Fibroblast of pulmonary artery (primary cell): ENCODE data around the gene STMN3.

Experiments used
- DNase-seq: peaks from one replicate; pipeline ENCODE4 v3.0.0-alpha.2; 2010; ENCODE audit warnings: low read depth
- H3K4me3 ChIP-seq: replicated peaks from 2 replicates; pipeline ENCODE4 v1.5.1; 2011; ENCODE audit warnings: low read depth, mild to moderate bottlenecking, control low read depth, low read length, moderate library complexity
- CTCF ChIP-seq: IDR thresholded peaks from 2 replicates; pipeline ENCODE4 v1.5.1; 2011; ENCODE audit warnings: mild to moderate bottlenecking, control low read depth, low read length, inconsistent platforms; ENCODE audit errors: missing control alignments

The STMN3 gene

DNA sequence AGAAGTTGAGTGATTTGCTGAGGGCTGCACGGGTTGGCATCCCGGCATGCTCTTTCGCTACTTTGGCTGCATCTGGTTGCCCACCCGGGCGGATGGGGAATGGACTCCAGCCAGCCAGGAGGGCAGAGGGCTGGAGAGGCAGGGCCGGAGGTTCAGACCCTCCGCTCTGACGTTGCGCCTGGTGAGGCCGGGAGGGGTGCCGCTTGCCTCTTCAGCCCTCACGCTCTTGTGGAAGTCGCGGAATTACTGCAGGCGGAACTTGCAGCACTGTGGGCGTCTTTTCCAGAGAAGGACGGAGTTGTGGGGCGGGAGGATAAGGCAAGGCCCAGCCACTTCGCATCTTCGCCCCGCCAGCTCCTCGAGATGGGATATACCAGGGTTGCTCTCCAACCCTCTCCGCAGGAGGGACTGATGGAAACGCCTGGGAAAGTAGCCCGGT is 5.5 kb upstream of the STMN3 start:
- peak overlapping the region; percentile 88 for H3K4me3 ChIP-seq
- peak; percentile 56 for DNase-seq
- TF ChIP-seq CTCF, result no peak

DNA sequence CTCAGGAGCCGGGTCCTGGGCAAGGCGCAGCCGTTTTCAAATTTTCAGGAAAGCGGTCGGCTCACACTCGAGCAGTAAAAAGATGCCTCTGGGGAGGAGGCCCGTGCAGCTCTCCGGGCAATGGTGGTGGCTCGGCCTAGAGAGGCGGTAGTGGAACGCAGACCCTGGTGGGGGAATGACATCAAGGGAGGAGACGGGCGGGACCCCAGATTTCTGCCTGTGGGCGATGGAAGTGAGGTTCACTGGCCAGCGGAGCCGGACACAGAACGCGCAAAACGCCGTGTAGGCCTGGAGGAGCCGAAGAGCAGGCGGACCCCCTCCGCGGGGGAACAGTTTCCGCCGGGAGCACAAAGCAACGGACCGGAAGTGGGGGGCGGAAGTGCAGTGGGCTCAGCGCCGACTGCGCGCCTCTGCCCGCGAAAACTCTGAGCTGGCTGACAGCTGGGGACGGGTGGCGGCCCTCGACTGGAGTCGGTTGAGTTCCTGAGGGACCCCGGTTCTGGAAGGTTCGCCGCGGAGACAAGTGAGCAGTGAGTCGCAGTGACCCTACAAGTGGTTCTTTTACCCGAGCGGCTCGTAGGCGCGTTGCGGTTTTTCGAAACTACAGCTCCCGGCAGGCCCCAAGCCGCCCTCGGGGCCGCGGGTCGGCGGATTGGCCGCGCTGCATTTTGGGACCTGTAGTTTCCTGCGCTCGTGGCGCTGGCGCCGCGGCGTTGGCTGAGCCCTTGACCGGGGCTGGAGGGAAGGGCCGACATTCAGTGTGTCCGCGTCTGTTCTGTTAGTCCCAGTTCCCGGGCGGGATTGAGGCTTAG is 4.9 kb upstream of the STMN3 start, which contains the start of gene RTEL1:
Gene RTEL1, plus strand, starts transcription at position 376 of the 812 bp plus-strand sequence. CDS start 1,091 bp downstream, outside the sequence.
- DNase-seq, result peak; percentile 95
- H3K4me3 ChIP-seq, result peak within 1 kb of the TSS; percentile 88
- TF ChIP-seq CTCF, result no peak

- H3K4me3 ChIP-seq, result peak overlapping the region; percentile 88
- TF ChIP-seq CTCF, result no peak
- no peak for DNase-seq
Measured at GRCh38 chr20:63657260-63657936, 4.2 kb upstream of the STMN3 start.

- no peak overlapping the region for H3K4me3 ChIP-seq
- DNase-seq, result no peak
- no peak for TF ChIP-seq CTCF
Measured at GRCh38 chr20:63656451-63656850, 3.2 kb upstream of the STMN3 start.

DNA sequence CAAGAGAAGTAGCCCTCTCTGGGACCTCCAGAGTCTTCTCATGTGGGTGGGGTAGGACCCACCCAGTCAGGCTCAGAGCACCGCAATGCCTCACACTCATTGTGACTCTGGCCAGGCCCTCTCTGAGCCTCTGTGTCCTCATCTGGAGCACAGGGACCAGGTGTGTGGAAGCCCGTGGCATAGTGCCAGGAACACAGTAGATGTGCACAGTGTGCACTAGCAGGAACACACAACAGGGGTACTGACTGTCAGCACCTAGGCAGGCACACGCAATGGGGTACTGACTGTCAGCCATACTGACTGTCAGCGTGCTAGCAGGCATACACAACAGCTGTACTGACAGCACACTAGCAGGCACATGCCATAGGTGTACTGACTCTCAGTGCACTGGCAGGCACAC is 2.0 kb upstream of the STMN3 start:
- H3K4me3 ChIP-seq, result no peak overlapping the region
- DNase-seq, result no peak
- TF ChIP-seq CTCF, result no peak

GRCh38 chr20:63653974-63654668 is 897 bp upstream of the STMN3 start:
- peak overlapping the region; percentile 44 for H3K4me3 ChIP-seq
- TF ChIP-seq CTCF, result no peak

More at GRCh38 chr20:63653974-63654668, 897 bp upstream of the STMN3 start:
- no peak for DNase-seq
